ENCODE results near the gene ADNP. TPM values are rescaled to one million over a fixed set of nuclear protein-coding genes. Genes with fewer than 3 reads are reported as not detected.

The ADNP gene
- total RNA-seq, 1 experiment from 2014 or later, result 143 TPM

GRCh38 chr20:50958615-50959542 is 27.6 kb upstream of the ADNP start, which contains the start of gene MOCS3:
Gene MOCS3 (plus strand): TSS chr20:50958818. CDS start chr20:50958843, 25 bp downstream.
- Histone ChIP-seq H3K9ac (ENCODE audit: extremely low read depth, insufficient read length, low read length) (peak within 1 kb of the TSS; percentile 98), H2AFZ (ENCODE audit: low read length) (peak within 1 kb of the TSS; percentile 24), H4K91ac (ENCODE audit: insufficient read length, low read depth, low read length) (no peak within 1 kb of the TSS), H3K14ac (ENCODE audit: insufficient read depth, low read length) (peak within 1 kb of the TSS; percentile 76), H2BK120ac (ENCODE audit: low read depth, low read length, poor library complexity, severe bottlenecking) (no peak within 1 kb of the TSS), H4K5ac (ENCODE audit: insufficient read length, low read depth, low read length) (no peak within 1 kb of the TSS), H3K79me1 (ENCODE audit: insufficient read depth, low read depth, low read length, poor library complexity, severe bottlenecking) (peaks cover 4% of the 10 kb centered on the region), H3K9me3 (ENCODE audit: control insufficient read depth, low read depth, low read length) (no peaks in the 10 kb centered on the region), H3K27ac (ENCODE audit: insufficient read length, low read depth, low read length) (no peak within 1 kb of the TSS), H4K8ac (replicated peaks; ENCODE audit: insufficient read length, low read depth, low read length) (no peak within 1 kb of the TSS), H4K20me1 (ENCODE audit: control insufficient read depth, insufficient read depth, insufficient read length) (no peaks in the 10 kb centered on the region), H2BK20ac (ENCODE audit: low read depth, low read length, poor library complexity, severe bottlenecking) (no peak within 1 kb of the TSS), H3K27me3 (ENCODE audit: insufficient read depth, low read length) (no peaks in the 10 kb centered on the region), H3K4ac (ENCODE audit: low read depth, low read length) (no peak within 1 kb of the TSS), H3K56ac (ENCODE audit: insufficient read length, low read depth, low read length) (no peak within 1 kb of the TSS), H3K23ac (ENCODE audit: insufficient read length, low read depth, low read length) (no peak within 1 kb of the TSS), H2BK5ac (ENCODE audit: insufficient read length, low read length) (peak within 1 kb of the TSS; percentile 69), H2AK5ac (ENCODE audit: insufficient read length, low read length) (no peak within 1 kb of the TSS), H2BK15ac (ENCODE audit: low read depth, low read length) (no peak within 1 kb of the TSS), H3K23me2 (ENCODE audit: insufficient read length, low read depth, low read length, poor library complexity, severe bottlenecking) (peaks cover 10% of the 10 kb centered on the region), H3K18ac (ENCODE audit: insufficient read length, low read depth, low read length) (peak within 1 kb of the TSS; percentile 83), H3K4me1 (ENCODE audit: insufficient read depth, low read length) (peaks cover 2% of the 10 kb centered on the region; the same call in 1 of the 2 replicates), H2BK12ac (ENCODE audit: insufficient read length, low read depth, low read length) (no peak within 1 kb of the TSS), H3K4me2 (ENCODE audit: insufficient read depth, insufficient read length, low read length) (peak within 1 kb of the TSS; percentile 94), H3K79me2 (ENCODE audit: insufficient read depth, low read length) (peaks cover 28% of the 10 kb centered on the region), H3T11ph (ENCODE audit: low read length) (no peak within 1 kb of the TSS)
- no peak for TF ChIP-seq CTCF (conservative IDR thresholded peaks at IDR 0.05)
- Mint-ChIP-seq H3K4me1 (peaks cover 17 to 31% of the 10 kb centered on the region in 2 experiments), H3K27ac (peak within 1 kb of the TSS; percentile 99 to 100 (median 100)), H3K4me3 (peak within 1 kb of the TSS; percentile 88 to 95), H3K36me3 (ENCODE audit: insufficient read depth in 1 of 3, low read depth in 3 of 3) (peaks cover 17 to 30% (median 30%) of the 10 kb centered on the region in 3 experiments; a peak in 6 of 7 replicates), H3K9me3 (no peaks in the 10 kb centered on the region; a peak in 1 of 5 replicates), H3K27me3 (ENCODE audit: low read depth) (no peaks in the 10 kb centered on the region)
- no CpG with 5 or more reads among the region's 67 CpGs for WGBS (ENCODE audit: extremely low coverage, insufficient read length, low lambda C conversion rate)
- DNase-seq, result peak; percentile 81
